Measurements from ENCODE around the gene TANK.
"Not testable (repeated sequence)": the region's sequence is repeated elsewhere in the genome, so short reads cannot be mapped to it uniquely, and the experiment has no call there.

The TANK gene

DNA sequence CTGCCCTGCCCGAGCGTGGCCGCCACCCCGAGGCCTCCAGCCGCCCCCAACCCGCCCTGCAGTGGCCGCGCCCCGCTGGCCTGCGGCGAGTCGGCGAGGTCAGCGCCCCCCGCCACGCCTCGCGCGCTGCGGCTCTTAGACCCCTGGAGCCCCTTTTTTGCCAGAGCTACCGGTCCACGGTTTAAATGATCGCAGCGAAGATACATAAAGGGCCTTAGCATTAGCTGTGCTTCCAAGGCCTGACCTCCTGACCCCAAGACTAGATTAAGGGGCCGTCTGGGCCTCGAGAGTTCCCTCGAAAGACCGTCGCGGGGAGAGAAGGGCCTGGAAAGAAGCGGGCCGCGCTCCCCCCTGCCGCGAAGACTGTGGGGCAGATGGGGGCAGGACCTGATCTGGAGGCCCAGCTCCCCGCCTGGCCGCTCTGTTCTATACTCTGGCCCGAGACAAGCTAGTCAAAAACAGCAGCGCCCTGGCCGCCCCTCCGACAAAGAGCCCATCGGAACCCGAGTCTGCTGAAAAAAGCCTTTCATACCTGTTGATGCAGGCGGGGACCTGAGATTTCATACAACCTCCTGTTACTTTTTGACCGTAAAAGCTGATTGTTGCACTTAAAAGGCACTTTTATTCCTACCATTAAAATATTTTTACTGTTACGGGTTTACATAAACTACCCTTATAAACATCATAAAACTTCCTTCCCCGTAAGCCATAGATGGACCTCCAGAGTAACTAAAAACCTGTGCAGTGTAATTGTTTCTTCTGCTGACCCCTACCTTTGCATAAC is 79.3 kb downstream of the TANK start:
- no peak for FAIRE-seq

DNA sequence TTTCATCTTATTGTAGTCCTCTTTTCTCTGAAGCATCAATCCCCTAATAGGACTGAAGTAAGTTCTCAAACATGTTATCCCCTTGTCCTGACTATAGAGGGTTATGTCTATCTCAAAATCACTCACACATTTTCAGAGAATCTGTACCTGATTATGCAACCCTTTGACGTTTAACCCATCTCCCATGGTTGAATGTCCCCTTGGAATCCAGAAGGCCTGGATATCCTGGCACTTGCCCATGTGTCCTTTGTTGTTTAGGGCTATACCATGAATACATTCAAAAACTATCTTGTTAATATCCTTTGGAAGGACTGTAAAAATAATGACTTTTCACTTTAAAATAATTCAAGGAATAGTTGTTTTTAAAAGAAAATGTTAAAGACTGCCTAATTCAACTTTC is 81.7 kb downstream of the TANK start:
- TF ChIP-seq POLR2A (IDR thresholded peaks at IDR 0.05; ENCODE audit: low read depth, low read length) = no peak
- FAIRE-seq = no peak
- no peak for DNase-seq (ENCODE audit: insufficient read length, low spot score)

More for the DNA sequence above, 79.3 kb downstream of the TANK start:
- no peak for DNase-seq (ENCODE audit: insufficient read length, low spot score)
- no peak for TF ChIP-seq POLR2A (IDR thresholded peaks at IDR 0.05; ENCODE audit: low read depth, low read length)

DNA sequence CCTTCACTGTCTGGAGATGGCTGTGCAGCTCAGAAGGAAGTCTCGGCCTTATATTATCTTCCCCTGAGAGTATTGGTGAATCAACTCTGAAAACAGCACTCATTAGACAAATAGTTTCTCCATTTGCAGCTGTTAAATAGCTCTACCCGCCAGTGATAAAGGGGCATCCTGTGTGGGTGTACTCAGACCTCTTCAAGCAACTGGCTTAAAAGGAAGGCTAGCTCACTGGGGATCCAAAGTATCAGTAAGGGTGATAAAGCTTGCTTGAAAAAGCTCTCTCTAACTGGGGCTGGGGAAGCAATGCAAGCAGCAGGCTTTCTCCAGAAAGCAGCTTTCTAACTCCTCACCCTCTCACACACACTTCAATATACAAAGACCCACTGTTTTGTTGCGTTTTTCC is 83.1 kb downstream of the TANK start:
- no peak for FAIRE-seq
- TF ChIP-seq POLR2A (IDR thresholded peaks at IDR 0.05; ENCODE audit: low read depth, low read length) = no peak
- no peak for DNase-seq (ENCODE audit: insufficient read length, low spot score)

DNA sequence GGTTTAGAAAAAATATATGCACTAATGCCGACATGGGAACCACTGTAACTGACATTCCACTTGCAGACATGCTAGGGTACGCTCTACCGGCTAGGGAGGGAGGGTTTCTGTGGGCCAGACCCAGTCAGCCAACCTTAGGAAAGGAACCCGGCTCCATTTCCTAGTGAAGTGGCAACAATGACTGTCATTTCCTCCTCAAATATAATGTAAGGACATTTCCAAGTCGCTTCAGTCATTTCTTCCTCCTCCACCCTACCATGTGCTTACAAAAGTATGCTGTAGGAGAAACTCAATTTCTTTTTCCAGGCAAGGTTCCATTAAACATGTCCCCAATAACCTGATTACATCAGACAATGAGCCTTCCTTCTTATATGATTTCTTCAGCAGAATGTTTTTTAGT is 83.7 kb downstream of the TANK start:
- no peak for FAIRE-seq
- no peak for TF ChIP-seq POLR2A (IDR thresholded peaks at IDR 0.05; ENCODE audit: low read depth, low read length)
- DNase-seq (ENCODE audit: insufficient read length, low spot score) = no peak

DNA sequence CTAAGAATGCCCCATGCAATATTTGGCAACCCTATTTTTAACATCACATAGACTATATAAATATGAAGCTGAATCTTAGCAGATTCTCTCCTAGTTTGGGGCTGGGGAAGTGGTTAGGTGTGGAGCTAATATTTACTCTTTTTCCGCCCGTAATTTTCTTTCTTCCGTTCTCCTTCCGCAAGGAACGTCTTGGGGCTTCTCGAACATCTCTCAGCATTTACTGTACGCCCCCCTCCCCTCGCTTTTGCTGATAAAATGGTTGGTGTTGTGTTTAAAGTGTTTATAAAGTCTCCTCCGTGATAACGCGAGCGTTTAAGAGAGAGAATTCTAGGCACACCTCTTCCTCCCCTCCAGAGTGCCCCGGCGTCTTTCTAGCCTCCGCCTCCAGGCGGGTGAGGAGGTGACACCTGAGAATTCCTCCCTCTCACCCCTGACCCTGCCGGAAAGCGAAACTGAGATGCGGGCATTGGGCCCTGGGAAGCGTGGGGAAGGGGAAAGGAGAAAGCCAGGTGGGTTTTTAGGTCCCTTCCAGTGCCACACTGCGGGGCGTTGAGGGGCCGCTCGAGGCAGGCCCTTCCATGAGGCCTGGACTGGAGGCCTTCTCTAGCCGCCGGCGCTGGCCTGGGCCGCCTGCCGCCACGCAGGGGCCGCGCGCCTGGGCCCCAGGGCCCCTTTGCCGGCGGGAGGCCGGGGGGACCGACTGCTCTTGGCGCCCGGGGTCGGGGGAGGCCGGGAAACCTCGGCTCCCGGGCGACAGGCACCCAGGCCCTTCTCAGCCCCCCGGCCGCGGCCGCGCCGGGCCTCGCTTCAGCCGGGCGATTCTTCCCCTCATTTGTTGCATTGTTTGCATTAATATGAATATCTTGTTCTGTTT is 84.4 kb downstream of the TANK start:
- FAIRE-seq = not testable (repeated sequence)

DNA sequence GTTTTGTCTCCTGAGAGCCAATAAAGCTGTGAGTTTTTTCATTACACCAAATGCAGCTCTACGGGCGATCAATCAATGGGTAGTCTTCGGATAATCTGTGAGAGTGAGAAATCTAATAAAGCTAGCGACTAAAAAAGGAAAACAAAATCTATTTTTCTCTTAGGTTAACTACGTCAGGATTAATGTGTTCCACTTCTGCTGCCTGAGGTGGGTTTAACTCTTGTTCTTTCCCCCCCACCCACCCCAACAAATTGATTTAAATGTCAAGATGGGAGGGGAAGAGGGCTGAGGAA is 85.0 kb downstream of the TANK start:
- TF ChIP-seq POLR2A (IDR thresholded peaks at IDR 0.05; ENCODE audit: low read depth, low read length) = no peak
- FAIRE-seq (no peak), DNase-seq (ENCODE audit: insufficient read length, low spot score) (no peak)

More for the DNA sequence above, 84.4 kb downstream of the TANK start:
- DNase-seq (ENCODE audit: insufficient read length, low spot score) = not testable (repeated sequence)

DNA sequence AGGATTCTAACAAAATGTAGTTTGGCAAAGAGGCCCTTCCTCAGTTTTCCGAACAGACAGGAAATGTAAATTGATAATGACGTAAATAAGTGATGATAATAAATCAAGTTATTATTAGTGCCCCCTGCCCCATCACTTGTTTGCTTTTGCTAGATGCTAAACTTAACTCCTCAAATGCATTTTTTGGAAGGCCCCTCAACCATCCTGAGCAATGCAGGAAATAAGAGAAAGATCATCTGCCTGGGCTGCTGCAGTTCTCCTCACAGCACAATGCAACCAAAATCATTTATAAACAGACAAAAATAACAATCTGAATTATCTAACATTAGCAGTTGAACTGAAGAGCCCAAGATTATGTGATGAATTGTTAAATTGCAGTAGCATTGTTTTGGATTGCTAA is 85.4 kb downstream of the TANK start:
- no peak for FAIRE-seq
- no peak for DNase-seq (ENCODE audit: insufficient read length, low spot score)
- TF ChIP-seq POLR2A (IDR thresholded peaks at IDR 0.05; ENCODE audit: low read depth, low read length) = no peak

DNA sequence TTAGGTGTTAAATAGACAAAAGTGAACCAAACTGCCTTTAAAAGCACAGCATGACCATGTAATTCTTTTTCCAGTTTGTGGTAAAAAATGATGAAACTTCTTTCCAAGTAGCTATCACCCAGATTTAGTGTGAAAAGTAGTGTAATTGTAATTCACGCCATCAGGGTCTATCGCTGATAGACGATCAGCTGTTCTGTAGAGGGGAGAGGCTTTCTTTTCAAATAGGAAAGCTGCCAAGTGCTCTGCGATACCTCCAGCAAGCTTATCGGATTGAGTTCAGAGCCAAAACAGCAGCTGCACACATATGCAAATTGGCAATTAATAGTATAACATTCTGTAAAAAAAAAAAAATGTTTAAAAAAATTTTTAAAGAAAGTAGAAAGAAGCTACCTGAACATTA is 86.1 kb downstream of the TANK start:
- no peak for DNase-seq (ENCODE audit: insufficient read length, low spot score)
- no peak for TF ChIP-seq POLR2A (IDR thresholded peaks at IDR 0.05; ENCODE audit: low read depth, low read length)
- FAIRE-seq = no peak

DNA sequence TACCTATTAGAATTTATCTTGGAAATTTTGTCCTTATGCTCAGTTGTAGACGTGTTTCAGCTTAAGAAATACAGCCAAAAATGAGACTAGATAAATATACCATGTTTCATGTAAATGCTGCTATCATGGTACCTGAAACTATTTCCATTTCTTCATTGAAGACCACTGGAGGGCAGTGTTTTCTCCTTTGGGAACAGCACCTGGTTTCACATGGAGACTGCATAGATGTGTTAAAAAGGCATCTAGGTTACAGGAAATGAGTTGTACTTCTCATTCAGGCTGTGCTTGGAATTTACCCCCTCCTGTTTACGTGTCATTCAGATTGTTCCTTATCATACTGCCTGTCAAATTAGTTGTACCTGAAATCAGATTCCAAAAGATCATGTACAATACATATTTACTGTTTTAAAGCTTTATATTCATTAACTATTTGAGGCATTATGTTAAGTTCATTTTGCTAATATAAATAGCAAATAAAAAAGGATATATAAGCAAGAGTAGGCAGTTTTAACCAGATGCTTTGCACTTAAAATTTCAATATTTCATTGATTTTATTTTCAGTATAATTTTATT is 90.7 kb downstream of the TANK start:
- FAIRE-seq (peak; percentile 94), DNase-seq (ENCODE audit: insufficient read length, low spot score) (peak; percentile 60)
- TF ChIP-seq POLR2A (IDR thresholded peaks at IDR 0.05; ENCODE audit: low read depth, low read length) = no peak

DNA sequence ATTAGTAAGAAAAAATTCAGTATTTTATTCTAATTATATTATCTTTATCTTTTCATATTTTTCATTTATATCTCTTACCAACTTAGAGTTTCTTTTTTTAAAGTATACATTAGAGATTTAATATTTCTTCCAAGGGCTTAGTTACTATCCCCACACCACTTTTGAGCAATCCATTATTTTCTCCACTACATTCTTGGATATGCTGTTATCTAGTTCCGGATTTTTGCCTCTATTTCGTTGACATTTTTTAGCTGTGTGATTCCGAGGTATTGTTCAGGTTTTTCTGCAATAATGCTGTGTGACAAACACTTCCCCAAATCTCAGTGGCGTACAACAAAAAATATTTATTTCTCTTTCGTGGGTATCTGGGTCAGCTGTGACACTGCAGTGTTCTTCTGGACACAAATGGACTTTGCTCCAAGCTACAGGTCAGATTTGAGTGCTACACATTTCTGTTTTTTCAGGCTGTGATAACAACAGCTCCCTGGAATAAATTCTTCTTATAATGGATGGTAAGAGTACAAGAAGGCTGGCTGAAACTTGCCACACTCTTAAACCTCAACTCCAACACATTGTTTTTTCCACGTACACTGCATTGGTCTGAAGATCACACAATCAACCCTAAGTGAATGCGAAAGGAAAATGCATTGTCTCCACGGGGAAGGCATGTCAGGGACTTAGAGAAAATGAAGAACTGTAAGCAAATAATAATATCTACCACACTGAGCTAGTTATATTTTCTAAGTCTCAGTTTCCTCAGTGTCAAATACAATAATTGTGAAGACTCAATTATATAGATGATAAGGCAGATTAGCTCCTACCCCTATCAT is 97.1 kb downstream of the TANK start:
- no peak for DNase-seq (ENCODE audit: insufficient read length, low spot score)
- TF ChIP-seq POLR2A (IDR thresholded peaks at IDR 0.05; ENCODE audit: low read depth, low read length) = no peak
- no peak for FAIRE-seq

DNA sequence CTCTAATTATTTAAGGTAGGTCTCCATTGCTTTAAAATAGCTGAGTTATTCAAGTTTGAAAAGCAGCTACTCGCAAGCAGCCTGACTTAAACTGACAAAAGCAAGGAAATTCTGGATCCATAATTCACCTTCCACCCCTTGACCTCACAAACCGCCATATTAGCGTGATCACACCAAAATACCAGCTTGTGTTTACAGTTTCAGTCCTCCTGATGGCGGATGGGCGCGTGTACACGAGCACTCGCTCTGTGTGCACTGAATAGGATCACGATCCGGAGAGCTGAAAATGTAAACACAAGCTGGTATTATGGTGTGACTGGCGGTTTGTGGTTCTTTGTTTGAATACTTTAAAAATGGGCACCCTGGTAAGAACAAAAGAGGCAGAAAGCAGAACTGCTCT is 105.6 kb downstream of the TANK start:
- no peak for DNase-seq (ENCODE audit: insufficient read length, low spot score)
- TF ChIP-seq POLR2A (IDR thresholded peaks at IDR 0.05; ENCODE audit: low read depth, low read length) = no peak
- FAIRE-seq = no peak

DNA sequence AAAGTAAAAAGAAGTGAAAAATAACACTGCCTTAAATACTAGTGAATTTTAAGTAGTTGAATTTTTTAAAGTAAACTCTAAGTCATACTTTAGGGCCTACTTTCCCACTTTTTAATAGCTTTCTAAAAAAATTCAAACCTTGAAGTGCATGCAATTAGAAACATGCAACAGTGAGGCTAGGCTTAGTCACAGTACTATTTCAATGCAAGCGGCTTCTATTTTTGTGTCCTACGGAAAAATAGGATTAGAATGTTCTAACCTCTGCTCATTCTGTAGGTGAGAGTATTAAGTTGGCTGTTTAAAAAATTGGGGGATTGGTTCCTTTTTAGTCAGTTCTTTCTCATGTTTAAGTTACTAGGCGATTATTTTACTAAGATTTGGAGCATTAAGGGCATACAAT is 108.9 kb downstream of the TANK start:
- no peak for FAIRE-seq
- DNase-seq (ENCODE audit: insufficient read length, low spot score) = no peak
- no peak for TF ChIP-seq POLR2A (IDR thresholded peaks at IDR 0.05; ENCODE audit: low read depth, low read length)

DNA sequence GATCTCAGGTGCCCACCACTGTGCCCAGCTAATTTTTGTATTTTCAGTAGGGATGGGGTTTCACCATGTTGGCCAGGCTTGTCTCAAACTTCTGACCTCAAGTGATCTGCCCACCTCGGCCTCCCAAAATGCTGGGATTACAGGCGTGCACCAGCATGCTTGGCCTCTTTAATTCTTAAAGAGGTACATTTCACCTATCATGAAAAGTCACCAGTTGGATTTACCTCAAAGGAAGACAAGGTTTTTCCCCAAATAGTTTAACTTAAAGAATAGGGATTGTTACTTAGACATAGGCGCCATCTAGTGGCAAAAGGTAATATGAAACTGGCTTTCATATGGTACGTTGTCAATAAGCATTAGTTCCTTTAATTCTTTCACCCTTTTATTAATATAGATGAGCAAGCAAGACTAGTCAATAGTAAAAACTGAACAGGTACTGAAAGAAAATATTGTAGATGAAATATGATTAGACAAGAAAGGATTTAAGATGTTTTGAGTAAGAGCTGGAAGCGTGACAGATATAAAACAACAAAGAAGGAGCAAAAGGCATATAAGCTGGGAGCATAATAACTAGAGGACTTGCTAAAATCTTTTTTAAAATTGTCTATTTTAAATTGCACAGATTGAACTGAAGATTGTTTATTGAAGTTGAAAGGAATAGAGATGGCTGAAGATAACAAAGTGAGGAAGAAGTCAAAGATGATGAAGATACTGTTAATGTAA is 113.0 kb downstream of the TANK start:
- peak; percentile 92 for FAIRE-seq
- no peak for TF ChIP-seq POLR2A (IDR thresholded peaks at IDR 0.05; ENCODE audit: low read depth, low read length)
- no peak for DNase-seq (ENCODE audit: insufficient read length, low spot score)

DNA sequence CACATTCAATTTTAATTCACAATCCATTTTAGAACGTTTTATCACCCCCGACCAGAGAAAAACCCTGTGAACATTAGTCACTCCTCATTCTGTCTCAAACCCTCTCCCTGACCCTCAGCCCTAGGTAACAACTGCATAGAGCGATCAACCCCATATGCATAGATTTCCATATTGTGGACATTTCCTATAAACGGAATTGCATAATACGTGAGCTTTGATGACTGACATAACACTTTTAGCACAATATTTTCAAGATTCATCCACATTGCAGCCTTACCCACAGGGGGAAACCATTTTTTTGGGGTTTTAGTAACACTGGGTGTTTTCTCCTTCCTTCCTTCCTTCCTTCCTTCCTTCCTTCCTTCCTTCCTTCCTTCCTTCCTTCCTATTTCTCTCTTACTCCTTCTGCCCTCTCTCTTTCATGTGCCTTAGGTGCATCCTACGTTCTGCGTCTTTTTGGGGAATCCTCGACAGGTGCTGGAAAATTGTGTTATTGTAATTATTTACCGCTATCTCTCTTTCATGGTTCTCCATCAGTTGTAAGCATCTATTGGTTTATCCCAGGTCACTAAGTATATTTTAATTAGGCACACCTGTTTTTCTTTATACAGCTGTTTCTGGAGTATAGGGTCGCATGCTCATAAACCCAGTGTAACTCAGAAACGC is 118.5 kb downstream of the TANK start:
- DNase-seq (ENCODE audit: insufficient read length, low spot score); FAIRE-seq: not testable (repeated sequence)

DNA sequence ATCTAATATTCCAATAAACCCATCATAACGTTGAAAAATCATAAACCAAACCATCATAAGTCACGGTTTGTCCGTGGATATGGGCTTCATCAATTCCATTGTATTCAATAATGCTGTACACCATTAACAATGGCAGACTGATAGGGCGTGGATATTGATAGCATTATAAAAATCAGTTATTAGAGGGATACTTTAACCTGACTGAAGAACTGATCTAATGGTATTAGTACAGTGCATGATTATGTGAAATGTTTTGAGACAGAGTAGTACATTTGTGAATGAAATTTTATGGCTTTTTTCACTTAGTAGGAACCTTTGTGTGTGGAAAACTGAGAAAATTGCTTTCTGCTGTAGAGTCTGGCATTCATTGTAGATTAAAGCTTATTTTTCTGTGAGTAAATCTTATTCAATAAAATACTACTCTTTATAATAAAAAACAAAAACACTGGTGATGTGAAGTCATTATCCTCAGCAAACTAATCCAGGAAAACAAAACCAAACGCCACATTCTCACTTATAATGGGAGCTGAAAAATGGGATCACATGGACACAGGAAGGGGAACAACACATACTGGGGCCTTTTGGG is 119.1 kb downstream of the TANK start:
- not testable (repeated sequence) for FAIRE-seq; DNase-seq (ENCODE audit: insufficient read length, low spot score)

DNA sequence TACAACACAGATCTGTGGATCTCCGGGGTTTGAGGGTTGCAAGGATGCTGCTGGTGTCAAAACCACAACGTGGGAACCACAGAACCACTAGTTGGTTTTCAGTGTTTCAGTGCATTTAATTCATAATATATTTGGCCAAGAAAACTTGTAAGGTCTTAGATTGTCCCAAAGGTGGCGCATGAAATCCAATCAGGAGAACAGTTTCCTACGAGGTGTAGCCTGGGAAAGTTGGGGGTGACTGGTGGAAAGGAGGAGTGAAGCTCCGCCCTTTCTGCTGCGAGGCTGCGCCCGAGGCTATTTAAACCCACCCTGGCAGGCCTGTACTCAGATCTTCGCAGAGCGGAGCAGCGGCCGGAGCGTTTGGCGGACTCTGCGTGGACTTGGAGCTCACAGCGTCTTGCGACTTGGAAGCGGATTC is 120.7 kb downstream of the TANK start:
- DNase-seq (ENCODE audit: insufficient read length, low spot score); FAIRE-seq: not testable (repeated sequence)

DNA sequence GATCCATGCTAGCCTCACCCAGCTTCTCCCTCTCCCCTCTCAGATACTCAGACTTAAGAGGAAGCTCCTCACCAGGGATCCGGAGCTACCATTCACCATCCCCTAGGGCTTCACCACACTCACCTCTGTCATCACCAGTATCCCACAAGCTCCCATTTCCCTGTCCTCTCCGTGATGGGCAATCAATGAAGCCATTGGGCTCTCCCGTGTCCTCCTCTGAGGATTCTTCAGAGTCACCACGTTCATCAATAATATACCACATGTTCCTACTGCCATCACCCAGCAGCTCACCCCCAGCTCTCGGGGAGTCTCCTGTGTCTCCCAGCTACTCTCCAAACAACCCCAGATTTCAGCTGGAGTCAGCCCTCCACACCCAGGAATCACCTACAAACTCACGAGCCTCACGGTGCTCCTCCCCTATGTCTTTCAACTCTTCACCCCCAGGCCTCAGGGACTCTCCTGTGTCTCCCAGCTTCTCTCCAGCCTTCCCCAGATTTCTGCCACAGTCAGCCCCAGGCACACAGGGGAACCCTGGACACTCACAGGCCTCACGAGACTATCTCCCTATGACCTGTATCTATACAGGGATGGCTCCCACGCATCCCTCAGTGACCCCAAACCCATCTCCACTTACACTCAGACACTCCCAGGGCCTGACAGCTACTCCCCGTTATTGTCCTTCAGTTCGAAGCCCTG is 121.5 kb downstream of the TANK start:
- DNase-seq (ENCODE audit: insufficient read length, low spot score); FAIRE-seq: not testable (repeated sequence)

Data from H54 (cell line).